HEK293 (cell line): ENCODE data around the gene PACSIN3.

ENCODE experiments used
- CTCF ChIA-PET: fragments of 350-600 bp; formaldehyde crosslinking; extraction: SDS; loops from one replicate; lab custom pipeline; 2021; ENCODE audit warnings: antibody characterized with exemption; lab: Yijun Ruan, JAX
- POLR2A ChIA-PET: fragments of 300-600 bp; formaldehyde crosslinking; extraction: SDS; loops from one replicate; lab custom pipeline; 2020; ENCODE audit warnings: antibody characterized with exemption, inconsistent platforms; lab: Yijun Ruan, JAX
- H3K27ac ChIP-seq: fragments of 200-500 bp; sonication (Bioruptor generic); 2 replicates; pipeline ENCODE4 v1.5.1; 2014; ENCODE audit warnings: low read depth, low read length, control low read depth, inconsistent platforms; ENCODE audit errors: extremely low read depth
- H3K36me3 ChIP-seq, 2 experiments: fragments of 200-500 bp in 1 of 2; sonication (Bioruptor generic) in 1 of 2; 1 replicate in 1 of 2; 2 replicates in 1 of 2; pipeline ENCODE4 v1.5.1; 2014 to 2017; ENCODE audit warnings: inconsistent platforms in 2 of 2, low read length in 2 of 2; ENCODE audit not compliant: control insufficient read depth in 2 of 2, insufficient read depth in 1 of 2
- H3K4me1 ChIP-seq: fragments of 200-500 bp; sonication (Bioruptor generic); 2 replicates; pipeline ENCODE4 v1.5.1; 2014; ENCODE audit warnings: mild to moderate bottlenecking, low read length, inconsistent platforms; ENCODE audit not compliant: control insufficient read depth, insufficient read depth
- H3K4me3 ChIP-seq: 2 replicates; pipeline ENCODE4 v1.5.1; 2011; ENCODE audit warnings: low read depth, mild to moderate bottlenecking, control low read depth, low read length, moderate library complexity
- H3K9me3 ChIP-seq: fragments of 200-500 bp; sonication (Bioruptor generic); 2 replicates; pipeline ENCODE4 v1.5.1; 2014; ENCODE audit warnings: low read depth, low read length, inconsistent platforms; ENCODE audit not compliant: control insufficient read depth, insufficient read depth
- KLF8 ChIP-seq: fragments of 450-650 bp; formaldehyde crosslinking; IDR thresholded peaks from 2 replicates; pipeline ENCODE4 v1.5.1; 2016; ENCODE audit warnings: missing biosample characterization, missing genetic modification characterization
- OVOL3 ChIP-seq: fragments of 450-650 bp; formaldehyde crosslinking; IDR thresholded peaks from 2 replicates; pipeline ENCODE4 v1.5.1; 2016; ENCODE audit warnings: missing biosample characterization, missing genetic modification characterization
- ZBTB21 ChIP-seq: fragments of 450-650 bp; formaldehyde crosslinking; IDR thresholded peaks from 2 replicates; pipeline ENCODE4 v1.5.1; 2017; ENCODE audit warnings: missing biosample characterization, missing genetic modification characterization
- ZNF174 ChIP-seq: fragments of 450-650 bp; formaldehyde crosslinking; IDR thresholded peaks from 2 replicates; pipeline ENCODE4 v1.5.0; 2017; ENCODE audit warnings: missing biosample characterization, mild to moderate bottlenecking, missing genetic modification characterization
- ZNF341 ChIP-seq: fragments of 450-650 bp; formaldehyde crosslinking; IDR thresholded peaks from 2 replicates; pipeline ENCODE4; 2016; ENCODE audit warnings: low read depth, missing biosample characterization, missing genetic modification characterization
- ZNF433 ChIP-seq: fragments of 450-650 bp; formaldehyde crosslinking; IDR thresholded peaks from 2 replicates; pipeline ENCODE4 v1.5.1; 2016; ENCODE audit warnings: missing biosample characterization, missing genetic modification characterization, low read depth
- ZNF501 ChIP-seq: fragments of 450-650 bp; formaldehyde crosslinking; IDR thresholded peaks from 2 replicates; pipeline ENCODE4 v1.5.1; 2016; ENCODE audit warnings: missing biosample characterization, missing genetic modification characterization
- ZNF629 ChIP-seq: fragments of 450-650 bp; formaldehyde crosslinking; IDR thresholded peaks from 2 replicates; pipeline ENCODE4 v1.5.1; 2017; ENCODE audit warnings: missing biosample characterization, missing genetic modification characterization
- ZNF660 ChIP-seq: fragments of 450-650 bp; IDR thresholded peaks from 2 replicates; pipeline ENCODE4 v1.5.1; 2018; ENCODE audit warnings: missing biosample characterization, mild to moderate bottlenecking, missing genetic modification characterization
- ZNF677 ChIP-seq: fragments of 450-650 bp; IDR thresholded peaks from 2 replicates; pipeline ENCODE4 v1.5.0; 2018; ENCODE audit warnings: missing biosample characterization, mild to moderate bottlenecking, missing genetic modification characterization, moderate library complexity
- ZNF76 ChIP-seq: fragments of 450-650 bp; formaldehyde crosslinking; IDR thresholded peaks from 2 replicates; pipeline ENCODE4; 2016; ENCODE audit warnings: low read depth, missing biosample characterization, missing genetic modification characterization, borderline replicate concordance
- ZNF785 ChIP-seq: fragments of 450-650 bp; formaldehyde crosslinking; IDR thresholded peaks from 2 replicates; pipeline ENCODE4 v1.5.1; 2016; ENCODE audit warnings: missing biosample characterization, missing genetic modification characterization
- ZNF830 ChIP-seq: fragments of 450-650 bp; IDR thresholded peaks from 2 replicates; pipeline ENCODE4 v1.5.0; 2018; ENCODE audit warnings: missing biosample characterization, missing genetic modification characterization, low read depth, mild to moderate bottlenecking, moderate library complexity
- TF ChIP-seq, protein P1 (sequence below): fragments of 450-650 bp; formaldehyde crosslinking; IDR thresholded peaks from 2 replicates; pipeline ENCODE4 v1.5.1; 2016; ENCODE audit warnings: missing biosample characterization, missing genetic modification characterization
- TF ChIP-seq, protein P2 (sequence below): fragments of 450-650 bp; formaldehyde crosslinking; IDR thresholded peaks from 2 replicates; pipeline ENCODE4 v1.5.1; 2016; ENCODE audit warnings: missing biosample characterization, missing genetic modification characterization
- TF ChIP-seq, protein P3 (sequence below): fragments of 450-650 bp; formaldehyde crosslinking; IDR thresholded peaks from 2 replicates; pipeline ENCODE4; 2016; ENCODE audit warnings: missing biosample characterization, missing genetic modification characterization
- TF ChIP-seq, protein P4 (sequence below): fragments of 450-650 bp; formaldehyde crosslinking; IDR thresholded peaks from 2 replicates; pipeline ENCODE4 v1.5.1; 2016; ENCODE audit warnings: missing biosample characterization, missing genetic modification characterization

The PACSIN3 gene

DNA sequence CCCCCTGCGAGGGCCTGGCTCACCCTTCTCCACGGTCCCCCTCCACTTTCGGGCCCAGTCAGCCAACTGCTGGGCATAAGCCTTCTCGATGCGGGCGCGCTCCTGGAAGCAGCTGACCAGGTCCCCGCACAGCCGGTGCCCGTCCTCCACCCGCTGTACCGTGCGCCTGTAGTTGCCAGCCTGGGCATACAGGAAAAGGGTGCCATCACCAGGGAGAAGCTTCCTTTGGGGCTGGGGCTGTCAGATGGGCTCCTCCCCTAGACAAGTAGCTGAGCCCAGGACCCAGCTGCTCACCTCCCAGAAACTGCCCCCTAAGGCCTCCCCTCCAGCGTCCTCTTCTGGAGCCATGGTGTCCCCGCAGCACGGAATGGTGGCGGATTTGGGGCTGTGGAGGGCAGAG, 3.9 kb downstream of the PACSIN3 start (continued):
- TF ChIP-seq, protein P1, sequence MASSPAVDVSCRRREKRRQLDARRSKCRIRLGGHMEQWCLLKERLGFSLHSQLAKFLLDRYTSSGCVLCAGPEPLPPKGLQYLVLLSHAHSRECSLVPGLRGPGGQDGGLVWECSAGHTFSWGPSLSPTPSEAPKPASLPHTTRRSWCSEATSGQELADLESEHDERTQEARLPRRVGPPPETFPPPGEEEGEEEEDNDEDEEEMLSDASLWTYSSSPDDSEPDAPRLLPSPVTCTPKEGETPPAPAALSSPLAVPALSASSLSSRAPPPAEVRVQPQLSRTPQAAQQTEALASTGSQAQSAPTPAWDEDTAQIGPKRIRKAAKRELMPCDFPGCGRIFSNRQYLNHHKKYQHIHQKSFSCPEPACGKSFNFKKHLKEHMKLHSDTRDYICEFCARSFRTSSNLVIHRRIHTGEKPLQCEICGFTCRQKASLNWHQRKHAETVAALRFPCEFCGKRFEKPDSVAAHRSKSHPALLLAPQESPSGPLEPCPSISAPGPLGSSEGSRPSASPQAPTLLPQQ (tag by site-specific recombination) = no peak

DNA sequence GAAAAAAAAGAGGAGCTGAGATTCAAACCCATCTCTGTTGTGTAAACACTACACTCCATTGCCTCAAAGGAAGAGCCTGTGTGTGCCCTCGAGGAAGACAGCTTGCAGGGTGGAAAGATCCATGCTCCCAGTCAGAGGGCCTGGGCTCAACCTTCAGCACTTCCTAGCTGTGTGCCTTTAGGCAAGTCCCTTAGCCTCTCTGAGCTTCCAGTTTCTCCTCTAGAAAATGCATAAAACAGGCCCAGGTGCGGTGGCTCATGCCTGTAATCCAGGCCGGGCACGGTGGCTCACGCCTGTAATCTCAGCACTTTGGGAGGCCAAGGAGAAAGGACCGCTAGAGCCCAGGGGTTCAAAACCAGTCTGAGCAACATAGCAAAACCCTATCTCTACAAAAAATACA, 5.0 kb downstream of the PACSIN3 start:
- Histone ChIP-seq H3K36me3 (peaks cover 0 to 46% of the 10 kb centered on the region in 2 experiments; a peak in 2 of 3 replicates), H3K4me3 (no peak overlapping the region), H3K4me1 (no peaks in the 10 kb centered on the region), H3K9me3 (no peaks in the 10 kb centered on the region), H3K27ac (no peak overlapping the region)
- POLR2A ChIA-PET = interaction anchor here (0.7 to 2.0 kb wide), 2 partner anchors 34 to 55 kb away, joined by 5 to 10 read pairs; partner anchors contain the start of gene DDB2
- CTCF ChIA-PET = interaction anchor here (0.5 to 1.4 kb wide), 6 partner anchors 28 to 279 kb away, joined by 3 to 4 read pairs (median 4); no protein-coding TSS in a partner anchor
- TF ChIP-seq OVOL3 (tag by site-specific recombination) (no peak), ZNF174 (tag by site-specific recombination) (no peak), ZNF830 (no peak), ZNF677 (tag by site-specific recombination) (no peak), ZNF660 (tag by site-specific recombination) (no peak), ZNF433 (tag by site-specific recombination) (no peak)
- TF ChIP-seq, protein P2, sequence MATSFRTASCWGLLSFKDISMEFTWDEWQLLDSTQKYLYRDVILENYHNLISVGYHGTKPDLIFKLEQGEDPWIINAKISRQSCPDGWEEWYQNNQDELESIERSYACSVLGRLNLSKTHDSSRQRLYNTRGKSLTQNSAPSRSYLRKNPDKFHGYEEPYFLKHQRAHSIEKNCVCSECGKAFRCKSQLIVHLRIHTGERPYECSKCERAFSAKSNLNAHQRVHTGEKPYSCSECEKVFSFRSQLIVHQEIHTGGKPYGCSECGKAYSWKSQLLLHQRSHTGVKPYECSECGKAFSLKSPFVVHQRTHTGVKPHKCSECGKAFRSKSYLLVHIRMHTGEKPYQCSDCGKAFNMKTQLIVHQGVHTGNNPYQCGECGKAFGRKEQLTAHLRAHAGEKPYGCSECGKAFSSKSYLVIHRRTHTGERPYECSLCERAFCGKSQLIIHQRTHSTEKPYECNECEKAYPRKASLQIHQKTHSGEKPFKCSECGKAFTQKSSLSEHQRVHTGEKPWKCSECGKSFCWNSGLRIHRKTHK (tag by site-specific recombination) = no peak

DNA sequence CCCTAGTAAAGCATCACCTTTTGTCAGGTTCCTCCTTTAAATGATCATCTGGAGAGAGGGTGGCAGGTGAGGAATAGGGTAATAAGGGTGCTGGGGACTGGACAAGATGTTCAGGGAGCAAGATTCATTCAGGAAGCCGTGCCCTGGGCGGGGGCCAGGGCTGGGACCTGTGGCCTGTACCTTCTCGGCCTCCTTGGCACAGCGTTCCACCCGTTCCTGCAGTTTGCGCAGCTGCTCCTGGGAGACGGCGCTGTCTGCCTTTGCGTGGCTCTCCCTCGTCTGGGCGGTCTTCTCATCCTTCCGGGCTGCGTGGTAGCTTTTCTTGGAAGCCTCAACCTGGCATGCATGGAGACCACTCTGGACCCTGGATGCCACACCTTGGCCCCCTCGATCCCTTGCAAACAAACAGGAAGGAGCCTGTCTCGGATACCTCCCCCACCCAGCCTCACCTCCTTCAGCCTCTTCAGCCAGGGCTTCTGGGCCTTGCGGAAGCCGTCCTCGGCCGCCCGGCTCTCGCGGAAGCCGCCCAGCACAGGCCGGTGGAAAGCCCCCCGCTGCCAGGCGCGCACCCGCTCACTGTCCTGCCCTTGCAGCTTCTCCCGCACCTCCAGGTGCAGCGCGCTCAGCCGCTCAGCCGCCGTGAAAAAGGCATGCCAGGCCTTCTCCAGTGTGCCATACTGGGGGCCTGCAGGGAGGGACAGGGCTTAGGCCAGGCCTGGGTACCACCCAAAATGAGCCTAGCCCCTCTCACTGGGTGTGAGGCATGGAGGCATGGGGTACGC, 6.0 kb downstream of the PACSIN3 start:
- Histone ChIP-seq H3K4me1 (no peaks in the 10 kb centered on the region), H3K27ac (no peak overlapping the region), H3K36me3 (peaks cover 0 to 53% of the 10 kb centered on the region in 2 experiments; a peak in 2 of 3 replicates), H3K9me3 (no peaks in the 10 kb centered on the region), H3K4me3 (no peak overlapping the region)
- CTCF ChIA-PET = interaction anchor here (0.5 to 4.0 kb wide), 12 partner anchors 8 to 177 kb away, joined by 3 to 19 read pairs (median 4); partner anchors contain the start of genes ACP2 and DDB2
- POLR2A ChIA-PET = interaction anchor here (1.1 to 4.4 kb wide), 5 partner anchors 35 to 63 kb away, joined by 4 to 45 read pairs (median 4); partner anchors contain the start of gene DDB2
- TF ChIP-seq ZBTB21 (tag by site-specific recombination) = no peak
- TF ChIP-seq, protein P3, sequence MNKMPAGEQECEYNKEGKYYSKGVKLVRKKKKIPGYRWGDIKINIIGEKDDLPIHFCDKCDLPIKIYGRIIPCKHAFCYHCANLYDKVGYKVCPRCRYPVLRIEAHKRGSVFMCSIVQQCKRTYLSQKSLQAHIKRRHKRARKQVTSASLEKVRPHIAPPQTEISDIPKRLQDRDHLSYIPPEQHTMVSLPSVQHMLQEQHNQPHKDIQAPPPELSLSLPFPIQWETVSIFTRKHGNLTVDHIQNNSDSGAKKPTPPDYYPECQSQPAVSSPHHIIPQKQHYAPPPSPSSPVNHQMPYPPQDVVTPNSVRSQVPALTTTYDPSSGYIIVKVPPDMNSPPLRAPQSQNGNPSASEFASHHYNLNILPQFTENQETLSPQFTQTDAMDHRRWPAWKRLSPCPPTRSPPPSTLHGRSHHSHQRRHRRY (tag by site-specific recombination) = no peak
- TF ChIP-seq ZNF501 (tag by site-specific recombination) = no peak
- no peak for TF ChIP-seq KLF8
- no peak for TF ChIP-seq ZNF76 (tag by site-specific recombination)
- TF ChIP-seq ZNF785 = no peak
- no peak for TF ChIP-seq ZNF629
- TF ChIP-seq, protein P4, sequence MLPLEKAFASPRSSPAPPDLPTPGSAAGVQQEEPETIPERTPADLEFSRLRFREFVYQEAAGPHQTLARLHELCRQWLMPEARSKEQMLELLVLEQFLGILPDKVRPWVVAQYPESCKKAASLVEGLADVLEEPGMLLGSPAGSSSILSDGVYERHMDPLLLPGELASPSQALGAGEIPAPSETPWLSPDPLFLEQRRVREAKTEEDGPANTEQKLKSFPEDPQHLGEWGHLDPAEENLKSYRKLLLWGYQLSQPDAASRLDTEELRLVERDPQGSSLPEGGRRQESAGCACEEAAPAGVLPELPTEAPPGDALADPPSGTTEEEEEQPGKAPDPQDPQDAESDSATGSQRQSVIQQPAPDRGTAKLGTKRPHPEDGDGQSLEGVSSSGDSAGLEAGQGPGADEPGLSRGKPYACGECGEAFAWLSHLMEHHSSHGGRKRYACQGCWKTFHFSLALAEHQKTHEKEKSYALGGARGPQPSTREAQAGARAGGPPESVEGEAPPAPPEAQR = no peak
- TF ChIP-seq ZNF341 (tag by site-specific recombination) = no peak
